Tongue (tissue), 2 donors: ENCODE measurements around the gene GGCT. TPM values are rescaled to one million over a fixed set of nuclear protein-coding genes. Genes with fewer than 3 reads are reported as not detected.
"Not testable (repeated sequence)": the region's sequence is repeated elsewhere in the genome, so short reads cannot be mapped to it uniquely, and the experiment has no call there.

Experiments
- DNase-seq: peaks from one replicate; pipeline ENCODE4 v3.0.0-alpha.2; 2015
- total RNA-seq: library from RNA; depleted of rRNA; stranded (reverse); fragments of >200 nt; gene quantifications from one replicate; pipeline ENCODE4 v1.2.3, GENCODE V29; 2014

Gene GGCT
- total RNA-seq, result 30.3 TPM

GRCh38 chr7:30504301-30505173, at the start of gene GGCT:
GGCT (minus strand) TSS chr7:30504829; CDS start chr7:30504709, 120 bp downstream.
- DNase-seq, result peak; percentile 99

GRCh38 chr7:30553546-30553945, 48.9 kb upstream of the GGCT start:
- DNase-seq, result no peak

- DNase-seq, result no peak
These were observed 48.5 kb upstream of the GGCT start for GRCh38 chr7:30553141-30553540.

GRCh38 chr7:30552330-30552729, 47.7 kb upstream of the GGCT start:
- no peak for DNase-seq

GRCh38 chr7:30549931-30550493, 45.4 kb upstream of the GGCT start:
- no peak for DNase-seq

- peak; percentile 85 for DNase-seq
These were observed 44.2 kb upstream of the GGCT start for GRCh38 chr7:30548845-30549244.

- no peak for DNase-seq
These were observed 42.0 kb upstream of the GGCT start for GRCh38 chr7:30546596-30546995.

GRCh38 chr7:30545791-30546555, 41.3 kb upstream of the GGCT start:
- no peak for DNase-seq

- DNase-seq, result no peak
These were observed 39.3 kb upstream of the GGCT start for GRCh38 chr7:30543813-30544525.

GRCh38 chr7:30543115-30543514, 38.5 kb upstream of the GGCT start:
- not testable (repeated sequence) for DNase-seq

GRCh38 chr7:30533886-30534285, 29.3 kb upstream of the GGCT start:
- DNase-seq, result no peak

GRCh38 chr7:30531286-30531685, 26.7 kb upstream of the GGCT start:
- no peak for DNase-seq

GRCh38 chr7:30530373-30530772, 25.7 kb upstream of the GGCT start:
- no peak for DNase-seq

- DNase-seq, result no peak
These were observed 24.1 kb upstream of the GGCT start for GRCh38 chr7:30528779-30529178.

- not testable (repeated sequence) for DNase-seq
These were observed 22.7 kb upstream of the GGCT start for GRCh38 chr7:30527297-30527696.

GRCh38 chr7:30526163-30526562, 21.5 kb upstream of the GGCT start:
- no peak for DNase-seq

GRCh38 chr7:30525429-30525828, 20.8 kb upstream of the GGCT start:
- no peak for DNase-seq

GRCh38 chr7:30524545-30524944, 19.9 kb upstream of the GGCT start:
- DNase-seq, result no peak

- no peak for DNase-seq
These were observed 18.8 kb upstream of the GGCT start for GRCh38 chr7:30523466-30523865.

GRCh38 chr7:30522159-30522558, 17.5 kb upstream of the GGCT start:
- DNase-seq, result no peak

- DNase-seq, result no peak
These were observed 16.9 kb upstream of the GGCT start for GRCh38 chr7:30521532-30521931.

- peak; percentile 37 for DNase-seq
These were observed 14.5 kb upstream of the GGCT start for GRCh38 chr7:30519122-30519521.
